Suprapubic skin (tissue), 4 donors: Measurements from ENCODE around the gene UNC13B.

Experiments used
- POLR2A ChIP-seq, 2 donors: fragments of 450-650 bp; IDR thresholded peaks; one replicate each; pipeline ENCODE4 v1.6.1; 2017; ENCODE audit warnings: antibody characterized with exemption in 2 of 2, mild to moderate bottlenecking in 2 of 2, moderate library complexity in 2 of 2
- POLR2AphosphoS5 ChIP-seq, 3 donors: sonication (generic); formaldehyde crosslinking; IDR thresholded peaks; one replicate each; pipeline ENCODE4 v1.6.1; 2017; ENCODE audit warnings: antibody characterized with exemption in 3 of 3
- TF ChIP-seq, protein P1 (sequence below), 2 donors: fragments of 200-600 bp in 1 of 2; fragments of 450-650 bp in 1 of 2; sonication (generic) in 1 of 2; IDR thresholded peaks; one replicate each; pipeline ENCODE4 v1.5.1; 2016 to 2019; ENCODE audit warnings: antibody characterized with exemption in 2 of 2, mild to moderate bottlenecking in 1 of 2, moderate library complexity in 1 of 2

GRCh38 chr9:35357826-35358225 is 196.0 kb downstream of the UNC13B start:
- TF ChIP-seq POLR2A (IDR thresholded peaks at IDR 0.05), result no peak
- TF ChIP-seq, protein P1, sequence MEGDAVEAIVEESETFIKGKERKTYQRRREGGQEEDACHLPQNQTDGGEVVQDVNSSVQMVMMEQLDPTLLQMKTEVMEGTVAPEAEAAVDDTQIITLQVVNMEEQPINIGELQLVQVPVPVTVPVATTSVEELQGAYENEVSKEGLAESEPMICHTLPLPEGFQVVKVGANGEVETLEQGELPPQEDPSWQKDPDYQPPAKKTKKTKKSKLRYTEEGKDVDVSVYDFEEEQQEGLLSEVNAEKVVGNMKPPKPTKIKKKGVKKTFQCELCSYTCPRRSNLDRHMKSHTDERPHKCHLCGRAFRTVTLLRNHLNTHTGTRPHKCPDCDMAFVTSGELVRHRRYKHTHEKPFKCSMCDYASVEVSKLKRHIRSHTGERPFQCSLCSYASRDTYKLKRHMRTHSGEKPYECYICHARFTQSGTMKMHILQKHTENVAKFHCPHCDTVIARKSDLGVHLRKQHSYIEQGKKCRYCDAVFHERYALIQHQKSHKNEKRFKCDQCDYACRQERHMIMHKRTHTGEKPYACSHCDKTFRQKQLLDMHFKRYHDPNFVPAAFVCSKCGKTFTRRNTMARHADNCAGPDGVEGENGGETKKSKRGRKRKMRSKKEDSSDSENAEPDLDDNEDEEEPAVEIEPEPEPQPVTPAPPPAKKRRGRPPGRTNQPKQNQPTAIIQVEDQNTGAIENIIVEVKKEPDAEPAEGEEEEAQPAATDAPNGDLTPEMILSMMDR (IDR thresholded peaks at IDR 0.05), result no peak
- no peak for TF ChIP-seq POLR2AphosphoS5 (IDR thresholded peaks at IDR 0.05)
